ENCODE data around the gene FAM110A.
A peak's percentile ranks its signal among the peaks of the same experiment; 100 is the strongest.
"Not testable (repeated sequence)": the region's sequence is repeated elsewhere in the genome, so short reads cannot be mapped to it uniquely, and the experiment has no call there.

FAM110A gene

GRCh38 chr20:845226-845868, 11.8 kb downstream of the FAM110A start:
- DNase-seq, result no peak

DNA sequence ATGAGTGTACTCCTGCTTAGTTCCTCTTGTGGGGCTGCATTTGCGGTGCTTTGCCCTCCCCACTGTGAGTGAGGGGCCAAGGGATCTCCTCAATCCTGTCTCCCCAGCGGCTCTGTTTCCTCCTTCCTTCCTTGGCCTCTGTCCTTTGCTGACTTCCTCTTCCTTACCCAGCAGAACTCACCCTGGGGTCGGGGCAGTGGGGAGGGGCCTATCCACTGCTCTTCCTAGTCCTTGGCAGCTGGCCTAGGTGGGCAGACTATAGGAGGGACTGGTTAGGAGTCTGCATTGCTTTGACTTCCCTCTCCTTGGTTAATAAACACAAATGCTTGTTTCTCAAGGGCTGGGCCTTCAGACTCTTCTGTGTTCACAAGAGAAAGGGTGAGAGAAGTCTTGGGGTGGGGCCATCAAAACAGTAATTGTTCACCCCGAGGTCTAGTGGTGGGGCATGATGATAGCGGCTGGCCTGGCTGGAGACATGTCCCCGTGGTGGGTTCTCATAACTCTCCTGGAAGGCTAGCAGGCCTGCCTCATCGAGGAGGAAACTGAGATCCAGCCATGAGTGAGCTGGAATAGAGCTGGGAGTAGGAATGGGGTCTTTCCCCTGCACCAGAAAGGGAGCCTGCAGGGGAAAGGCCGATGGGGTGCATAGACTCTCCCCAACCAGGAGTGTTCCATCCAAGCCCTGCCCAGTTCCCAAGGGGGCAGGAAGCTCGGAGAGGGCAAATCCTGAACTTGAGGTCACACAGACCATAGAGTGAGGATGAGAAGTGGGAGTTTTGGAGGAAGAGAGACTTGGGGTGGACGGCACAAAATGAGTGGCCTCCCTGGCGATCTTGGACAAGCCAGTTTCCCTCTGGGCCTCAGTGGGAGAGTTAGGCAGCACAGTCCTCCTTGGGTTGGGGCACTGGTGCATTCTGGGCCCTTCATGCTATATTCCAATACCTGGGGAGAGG, 12.7 kb downstream of the FAM110A start:
- no peak for DNase-seq

DNA sequence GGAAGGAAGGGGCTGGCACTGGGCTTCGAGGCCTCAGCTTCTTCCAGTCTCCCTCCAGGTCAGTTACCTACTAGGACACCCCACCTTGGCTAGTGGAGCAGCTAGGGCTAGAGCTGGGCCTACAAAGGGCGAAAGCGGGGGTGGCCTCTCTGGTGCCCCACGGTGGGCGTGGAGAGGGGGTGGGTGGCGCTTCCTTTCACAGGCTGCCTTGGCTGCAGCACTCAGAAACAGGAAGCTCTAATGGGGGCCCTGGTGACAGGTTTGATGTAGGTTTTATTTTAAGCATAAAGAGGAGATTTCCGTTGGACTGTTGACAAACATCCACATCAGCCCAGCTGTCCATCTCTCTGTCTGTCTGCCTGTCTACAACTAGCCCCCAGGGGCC, 13.4 kb downstream of the FAM110A start:
- no peak for DNase-seq

DNA sequence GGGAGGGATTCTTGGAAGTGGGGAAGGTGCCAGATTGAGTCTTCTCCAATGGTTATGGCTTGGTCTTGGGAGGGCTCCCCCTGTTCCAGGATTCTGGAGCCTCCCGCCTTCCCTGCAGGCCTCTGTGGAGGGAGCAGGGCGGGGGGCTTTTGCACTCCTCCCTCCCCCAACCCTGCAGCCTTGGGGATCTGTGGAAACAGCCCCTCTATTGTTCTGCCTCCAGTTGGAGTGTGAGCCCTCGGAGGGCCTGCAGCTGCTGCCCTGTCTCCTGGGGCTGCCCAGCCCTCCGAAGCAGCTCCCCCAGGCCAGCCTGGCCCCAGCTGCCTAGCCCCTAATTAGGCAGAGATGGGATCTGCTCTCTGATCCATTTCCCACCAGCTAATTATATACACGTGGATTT, 14.7 kb downstream of the FAM110A start:
- no peak for DNase-seq

DNA sequence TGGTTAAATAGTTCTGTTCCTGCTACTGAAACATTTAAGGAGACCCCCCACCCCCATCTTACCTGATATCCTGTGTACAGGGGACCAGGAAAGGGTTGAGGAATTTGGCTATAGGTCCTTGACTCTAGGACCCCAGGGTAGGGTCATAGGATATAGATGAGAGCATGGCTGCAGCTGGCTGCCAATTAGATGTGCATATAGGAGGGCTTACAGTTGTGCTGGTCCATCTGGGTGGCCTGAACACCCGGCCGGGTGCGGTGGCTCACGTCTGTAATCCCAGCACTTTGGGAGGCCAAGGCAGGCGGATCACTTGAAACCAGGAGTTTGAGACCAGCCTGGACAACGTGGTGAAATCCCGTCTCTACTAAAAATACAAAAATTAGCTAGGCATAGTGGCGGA, 15.2 kb downstream of the FAM110A start:
- not testable (repeated sequence) for DNase-seq

DNA sequence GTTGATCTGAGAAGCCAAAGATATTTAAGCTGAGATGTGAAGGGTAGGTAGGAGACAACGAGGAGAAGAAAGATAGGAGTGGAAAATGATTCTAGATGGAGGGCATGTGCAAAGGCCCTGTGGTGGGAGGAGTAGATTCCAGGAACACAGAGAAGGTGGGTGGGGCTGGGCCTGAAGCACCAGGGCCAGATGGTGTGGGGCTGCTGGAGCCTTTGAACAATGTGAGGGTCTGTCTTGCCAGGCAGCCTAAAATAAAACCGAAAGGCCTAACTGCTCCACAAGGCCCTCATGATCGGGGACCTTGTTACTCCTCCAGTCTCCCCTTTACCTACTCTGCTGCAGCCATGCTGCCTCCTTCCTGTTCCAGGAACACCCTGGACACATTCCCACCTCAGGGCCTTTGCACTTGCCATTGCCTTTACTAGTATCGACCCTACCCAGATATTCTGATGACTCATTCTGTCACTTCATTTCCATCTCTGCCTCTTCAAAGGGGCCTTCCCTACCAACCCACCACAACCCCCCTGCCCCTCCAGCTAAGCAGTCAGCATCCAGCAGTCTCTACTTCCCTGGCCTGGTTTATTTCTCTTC, 20.0 kb downstream of the FAM110A start:
- no peak for DNase-seq

- no peak for DNase-seq
Observed at GRCh38 chr20:854601-855000, 21.1 kb downstream of the FAM110A start.

DNA sequence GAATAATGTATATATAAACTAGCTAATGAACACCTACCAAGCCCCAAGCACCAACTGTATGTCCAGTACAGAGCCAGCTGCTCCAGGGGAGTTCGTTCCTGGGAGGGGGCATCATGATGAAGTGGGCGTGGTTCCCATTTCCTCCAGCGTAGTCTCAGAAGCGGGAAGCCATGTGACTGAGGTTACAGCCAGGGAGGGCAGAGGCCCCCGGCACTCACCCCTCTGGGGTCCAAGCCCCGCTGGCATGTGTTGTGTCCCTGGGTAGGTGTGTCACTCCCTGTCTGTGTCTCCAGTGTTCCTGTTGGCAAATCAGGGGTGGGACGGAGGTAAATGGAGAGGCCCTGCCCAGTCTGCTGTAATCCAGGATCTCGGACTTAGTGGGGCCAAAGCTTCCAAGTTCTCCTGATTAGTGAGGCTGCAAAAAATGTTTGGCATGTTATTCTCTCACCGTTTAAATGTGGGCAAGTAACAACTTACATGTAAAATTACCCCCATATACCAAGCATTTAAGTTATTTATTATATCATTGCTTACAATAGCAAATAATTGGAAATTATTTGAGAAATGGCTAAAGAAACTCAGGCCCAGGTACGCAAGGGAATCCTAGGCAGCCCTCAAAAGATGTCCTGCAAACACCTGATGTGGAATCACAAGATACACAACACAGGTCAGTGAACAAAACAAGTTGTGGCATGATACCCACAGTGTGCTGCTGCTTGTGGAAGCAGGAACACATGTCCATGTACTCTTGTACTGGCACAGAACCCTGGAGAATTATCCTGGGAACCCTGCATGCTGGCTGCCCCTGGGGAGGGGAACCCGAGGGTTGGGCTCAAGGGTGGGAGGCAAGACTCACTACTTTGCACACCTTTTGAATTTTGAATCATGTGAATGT, 22.2 kb downstream of the FAM110A start:
- peak; percentile 18 for DNase-seq

DNA sequence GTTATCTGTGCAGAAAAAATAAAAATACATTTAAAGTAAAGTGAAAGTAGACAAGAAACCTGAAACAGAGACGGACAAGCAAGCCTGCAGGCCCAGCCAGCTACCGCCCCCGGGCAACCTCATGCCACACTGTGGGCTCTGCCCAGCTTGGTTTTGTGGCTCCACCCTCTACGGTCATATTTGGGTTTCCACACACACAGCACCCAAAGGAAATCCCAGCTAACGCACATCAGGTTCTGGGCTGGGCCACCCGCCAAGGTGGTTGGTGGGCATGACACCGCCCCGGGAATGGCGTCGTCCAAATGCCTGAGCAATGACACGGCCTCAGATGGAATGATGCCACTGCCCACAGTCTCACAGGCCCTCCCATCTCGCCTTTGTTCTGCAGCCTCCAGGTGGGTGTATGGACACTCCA, 22.9 kb downstream of the FAM110A start:
- peak; percentile 94 for DNase-seq

GRCh38 chr20:858011-858410, 24.5 kb downstream of the FAM110A start:
- DNase-seq, result no peak

DNA sequence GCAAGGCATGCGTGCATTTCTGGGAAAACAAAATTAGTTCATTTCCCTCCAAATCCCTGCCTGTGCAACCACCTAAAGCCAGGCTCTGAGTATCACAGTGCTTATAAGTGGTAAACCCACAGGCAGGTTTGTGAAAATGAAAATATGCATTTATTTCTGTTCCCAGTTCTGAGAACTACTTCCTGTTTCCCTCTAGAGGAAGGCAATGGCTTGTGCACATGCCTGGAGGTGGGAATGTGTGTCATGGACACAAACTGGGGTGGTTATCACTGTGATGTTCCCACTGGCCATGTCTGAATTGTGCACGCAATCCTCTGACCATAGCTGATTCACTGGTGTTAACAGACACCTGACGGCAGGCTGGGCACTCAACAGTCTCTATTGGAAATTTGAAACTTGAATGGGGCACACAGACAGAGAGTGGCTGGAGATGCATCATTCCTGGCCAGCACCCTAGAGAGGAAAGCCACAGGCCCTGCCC, 26.3 kb downstream of the FAM110A start:
- no peak for DNase-seq

- DNase-seq, result no peak
Observed at GRCh38 chr20:860891-861290, 27.4 kb downstream of the FAM110A start.

DNA sequence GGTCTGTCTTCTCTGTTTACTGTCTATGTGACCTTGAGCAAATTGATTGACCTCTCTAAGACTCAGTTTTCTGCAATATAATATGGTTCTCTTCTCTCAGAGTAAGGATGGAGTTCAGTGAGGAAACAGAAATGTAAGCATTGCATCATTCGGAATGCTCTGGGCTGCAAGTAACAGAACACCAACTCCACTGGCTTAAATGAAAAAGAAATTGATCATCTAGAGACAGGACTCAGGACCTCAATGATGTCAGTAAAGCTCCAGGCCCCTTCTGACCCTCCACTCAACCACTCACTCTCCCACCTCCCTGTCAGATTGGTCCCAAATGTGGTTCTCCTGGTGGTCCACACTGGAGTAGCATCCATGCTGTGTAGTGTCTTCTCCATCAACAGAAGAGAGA, 31.9 kb downstream of the FAM110A start:
- DNase-seq, result no peak

GRCh38 chr20:868279-868678, 34.8 kb downstream of the FAM110A start:
- DNase-seq, result no peak

DNA sequence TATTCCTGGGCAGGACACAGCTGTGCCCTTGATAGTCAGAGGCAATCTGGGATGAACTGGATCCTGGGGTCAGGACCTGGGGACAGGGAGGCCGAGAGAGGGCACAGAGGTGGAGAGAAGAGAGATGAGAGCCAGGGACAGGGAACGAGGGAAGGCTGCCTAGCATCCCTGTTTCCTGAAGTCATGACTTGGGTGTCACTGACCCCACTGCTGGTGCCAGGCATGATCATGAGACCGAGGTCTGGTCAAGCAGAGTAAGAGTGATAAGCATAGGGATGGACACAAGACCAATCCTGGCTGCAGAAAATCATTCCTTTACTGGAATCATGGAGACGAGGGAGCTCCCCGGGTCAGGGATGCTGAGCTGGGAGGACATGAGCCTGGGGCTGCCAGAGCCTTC, 36.1 kb downstream of the FAM110A start:
- DNase-seq, result no peak

DNA sequence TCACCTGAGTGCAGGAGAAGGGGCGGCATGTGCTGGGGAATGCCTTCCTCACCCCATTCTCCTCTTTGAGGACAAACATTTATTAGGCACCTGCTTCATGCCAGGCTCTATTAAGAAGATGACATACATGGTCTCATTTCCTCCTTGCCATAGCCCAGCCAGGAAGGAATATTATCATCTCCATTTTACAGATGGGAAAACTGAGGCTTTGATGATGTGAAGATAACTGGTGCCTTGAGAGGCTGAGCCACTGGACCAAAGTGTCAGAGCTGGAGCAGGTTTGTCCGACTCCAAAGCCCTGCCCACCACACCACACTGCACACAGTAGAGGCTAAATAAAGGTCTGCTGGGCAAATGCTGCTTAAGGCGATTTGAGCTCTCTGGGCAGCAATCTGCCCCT, 37.2 kb downstream of the FAM110A start:
- no peak for DNase-seq

GRCh38 chr20:871436-871835, 37.9 kb downstream of the FAM110A start:
- no peak for DNase-seq

DNA sequence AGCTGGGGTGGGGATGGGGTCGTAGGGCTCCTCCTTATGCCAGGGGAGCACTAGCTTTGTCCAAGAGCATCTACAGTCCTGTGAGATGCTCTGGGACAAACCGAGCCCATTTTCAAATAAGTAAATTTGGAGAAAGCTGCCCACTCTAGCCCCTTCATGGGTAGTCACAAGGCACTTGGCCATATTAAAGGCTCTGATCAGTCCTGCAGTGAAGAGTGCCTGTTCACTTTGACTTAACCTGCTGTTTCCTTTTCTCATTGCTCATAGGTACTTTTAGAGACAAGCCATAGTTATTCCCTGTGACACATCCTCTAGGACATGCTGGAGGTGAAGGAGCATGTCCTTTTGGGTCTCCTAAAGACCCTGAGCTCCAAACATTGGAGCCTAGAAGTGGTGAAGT, 38.4 kb downstream of the FAM110A start:
- DNase-seq, result no peak

DNA sequence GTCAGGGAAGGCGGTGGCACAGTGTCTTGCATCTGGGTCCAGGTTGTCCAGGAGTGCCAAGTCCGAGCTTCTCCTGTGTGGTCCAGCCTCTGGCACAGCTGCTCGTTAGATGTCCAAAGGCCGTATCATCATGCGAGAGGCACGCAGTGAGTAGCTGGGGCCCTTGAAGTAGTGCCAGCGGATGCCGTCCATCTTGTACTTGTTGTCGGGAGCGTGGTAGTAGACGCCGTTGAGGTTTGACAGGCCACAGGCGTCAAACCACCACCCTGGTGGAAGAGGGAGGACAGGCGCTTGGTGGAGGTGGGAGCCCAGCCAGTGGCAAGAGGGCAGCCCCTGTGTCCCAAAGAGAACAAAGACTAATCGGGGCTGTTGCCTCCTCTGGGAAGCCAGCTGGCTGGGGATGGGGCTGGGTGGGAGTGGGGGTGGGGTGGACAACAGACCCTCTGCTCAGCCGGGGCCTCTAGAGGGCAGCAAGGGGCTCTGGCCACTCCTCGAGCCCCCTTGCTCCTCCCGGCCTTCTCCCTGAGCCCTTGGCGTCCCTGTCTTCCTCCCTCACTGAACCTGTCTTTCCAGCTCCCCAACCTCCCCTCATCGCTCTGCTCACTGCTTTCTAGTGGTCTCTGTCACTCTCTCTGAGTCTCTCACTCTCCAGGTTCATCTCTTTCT, 39.5 kb downstream of the FAM110A start:
- no peak for DNase-seq

- no peak for DNase-seq
Observed at GRCh38 chr20:873875-874607, 40.5 kb downstream of the FAM110A start.

DNA sequence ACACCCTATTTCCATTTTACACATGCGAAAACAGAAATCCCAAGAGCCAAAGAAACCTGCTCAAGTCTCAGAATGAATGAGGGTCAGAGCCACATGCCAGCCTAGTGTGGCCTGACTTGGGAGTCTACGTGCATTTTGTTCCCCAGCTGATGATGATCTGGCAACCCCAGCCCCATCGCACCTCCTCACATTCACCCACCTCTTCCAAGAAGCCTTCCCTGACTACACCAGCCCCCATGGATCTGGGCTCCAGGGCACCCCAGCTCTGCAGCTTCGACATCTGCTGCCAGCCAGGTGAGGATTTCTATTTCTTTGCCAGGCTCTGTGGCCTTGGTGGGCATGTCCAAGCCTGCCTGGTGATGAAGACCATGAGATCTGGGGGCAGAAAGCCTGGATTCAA, 41.6 kb downstream of the FAM110A start:
- DNase-seq, result no peak
